Uterus (tissue), 2 donors: ENCODE data around the gene EIPR1.

Source experiments
- CTCF ChIP-seq, 4 experiments: fragments of 200-600 bp in 2 of 4; fragments of 450-650 bp in 2 of 4; sonication (generic) in 2 of 4; IDR thresholded peaks; one replicate each; pipeline ENCODE4 v1.5.1; 2016 to 2019; ENCODE audit warnings: antibody characterized with exemption in 4 of 4, mild to moderate bottlenecking in 2 of 4, moderate library complexity in 1 of 4
- POLR2A ChIP-seq, 2 donors: fragments of 450-650 bp; IDR thresholded peaks; one replicate each; pipeline ENCODE4 v1.6.1; 2016; ENCODE audit warnings: antibody characterized with exemption in 2 of 2, mild to moderate bottlenecking in 1 of 2, moderate library complexity in 1 of 2

- TF ChIP-seq CTCF (IDR thresholded peaks at IDR 0.05) (no peak), POLR2A (IDR thresholded peaks at IDR 0.05) (no peak)
Observed at GRCh38 chr2:3197308-3197707, 180.3 kb downstream of the EIPR1 start.
